Activated CD8-positive, alpha-beta T cell treated with anti-CD3 and anti-CD28 coated beads for 36 hours (primary cell): ENCODE data around the gene SPSB3. TPM values are rescaled to one million over a fixed set of nuclear protein-coding genes. Genes with fewer than 3 reads are reported as not detected.

Source experiments
- ATAC-seq: fragments of 200-7000 bp; cut with Tn5 transposase; one replicate; pipeline ENCODE4 v1.10.0; 2021; ENCODE audit warnings: mild to moderate bottlenecking, moderate library complexity
- CTCF ChIA-PET: fragments of 350-600 bp; sonication (Branson Sonifier 250); formaldehyde crosslinking; loops from one replicate; lab custom pipeline; 2021; ENCODE audit warnings: antibody characterized with exemption; lab: Charles Lee
- POLR2A ChIA-PET: fragments of 350-600 bp; sonication (Branson Sonifier 250); formaldehyde crosslinking; loops from one replicate; lab custom pipeline; 2021; ENCODE audit warnings: antibody characterized with exemption; lab: Charles Lee
- DNase-seq: peaks from one replicate; pipeline ENCODE4 v3.0.0-alpha.2; 2020
- H3K27ac Mint-ChIP-seq: one replicate; pipeline ENCODE4 v1.8.0; 2021; ENCODE audit warnings: mild to moderate bottlenecking, mixed read lengths
- H3K27me3 Mint-ChIP-seq: one replicate; pipeline ENCODE4 v1.8.0; 2021; ENCODE audit warnings: mixed read lengths
- H3K36me3 Mint-ChIP-seq: one replicate; pipeline ENCODE4 v1.8.0; 2021; ENCODE audit warnings: low read depth, mixed read lengths
- H3K4me1 Mint-ChIP-seq: one replicate; pipeline ENCODE4 v1.8.0; 2021; ENCODE audit warnings: low read depth, mixed read lengths
- H3K4me3 Mint-ChIP-seq: one replicate; pipeline ENCODE4 v1.8.0; 2021; ENCODE audit warnings: mild to moderate bottlenecking, moderate library complexity, mixed read lengths
- H3K9me3 Mint-ChIP-seq: one replicate; pipeline ENCODE4 v1.8.0; 2021; ENCODE audit warnings: mixed read lengths
- intact Hi-C: fragments of 100-400 bp; cut with micrococcal nuclease; formaldehyde crosslinking; loops from one replicate; pipeline ENCODE4 v1.10.0; 2022
- total RNA-seq, 2 experiments: library from RNA; stranded (reverse); gene quantifications; one replicate each; pipeline ENCODE4 v1.2.3, GENCODE V29; 2021
- TF ChIP-seq, protein P1 (sequence below): fragments of 200-600 bp; IDR thresholded peaks from one replicate; pipeline ENCODE4 v1.8.0; 2022; ENCODE audit warnings: antibody characterized with exemption, mild to moderate bottlenecking

Gene SPSB3
- total RNA-seq, 2 experiments from 2014 or later = 14.4 to 15.2 TPM

DNA sequence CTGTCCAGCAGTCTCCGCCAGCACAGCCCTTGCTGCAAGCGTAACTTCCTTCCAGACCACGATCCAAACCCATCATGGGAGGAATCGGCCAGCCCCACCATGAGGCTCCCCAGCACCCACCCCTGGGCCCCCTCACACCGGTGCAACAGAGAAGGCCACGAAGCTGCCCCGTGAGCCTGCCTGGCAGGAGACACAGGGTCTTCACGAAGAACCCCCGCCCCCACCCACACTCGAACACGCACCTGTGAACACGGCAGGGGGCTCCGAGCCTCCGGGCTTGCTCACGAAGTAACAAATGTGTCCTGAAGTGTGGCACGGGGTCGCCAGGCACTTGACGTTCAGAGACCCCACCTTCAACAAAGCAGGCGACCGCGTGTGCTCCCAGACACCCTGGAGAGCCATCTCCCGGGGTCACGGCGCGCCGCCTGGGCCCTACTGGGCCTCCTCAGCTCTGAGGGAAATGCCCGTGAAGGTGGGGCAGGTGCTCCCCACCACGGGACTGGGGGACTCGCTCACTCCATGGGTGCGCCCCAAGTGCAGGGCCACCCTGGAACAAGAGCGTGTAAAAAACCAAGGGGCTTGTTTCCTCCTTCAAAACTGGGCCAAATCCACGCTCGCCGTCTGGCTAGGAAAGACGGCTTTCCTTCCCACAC, 36.6 kb upstream of the SPSB3 start:
- Mint-ChIP-seq H3K4me3 (no peak overlapping the region), H3K27ac (no peak overlapping the region), H3K4me1 (peaks cover 3% of the 10 kb centered on the region), H3K9me3 (no peaks in the 10 kb centered on the region), H3K36me3 (peaks cover 12% of the 10 kb centered on the region), H3K27me3 (no peaks in the 10 kb centered on the region)
- TF ChIP-seq, protein P1, sequence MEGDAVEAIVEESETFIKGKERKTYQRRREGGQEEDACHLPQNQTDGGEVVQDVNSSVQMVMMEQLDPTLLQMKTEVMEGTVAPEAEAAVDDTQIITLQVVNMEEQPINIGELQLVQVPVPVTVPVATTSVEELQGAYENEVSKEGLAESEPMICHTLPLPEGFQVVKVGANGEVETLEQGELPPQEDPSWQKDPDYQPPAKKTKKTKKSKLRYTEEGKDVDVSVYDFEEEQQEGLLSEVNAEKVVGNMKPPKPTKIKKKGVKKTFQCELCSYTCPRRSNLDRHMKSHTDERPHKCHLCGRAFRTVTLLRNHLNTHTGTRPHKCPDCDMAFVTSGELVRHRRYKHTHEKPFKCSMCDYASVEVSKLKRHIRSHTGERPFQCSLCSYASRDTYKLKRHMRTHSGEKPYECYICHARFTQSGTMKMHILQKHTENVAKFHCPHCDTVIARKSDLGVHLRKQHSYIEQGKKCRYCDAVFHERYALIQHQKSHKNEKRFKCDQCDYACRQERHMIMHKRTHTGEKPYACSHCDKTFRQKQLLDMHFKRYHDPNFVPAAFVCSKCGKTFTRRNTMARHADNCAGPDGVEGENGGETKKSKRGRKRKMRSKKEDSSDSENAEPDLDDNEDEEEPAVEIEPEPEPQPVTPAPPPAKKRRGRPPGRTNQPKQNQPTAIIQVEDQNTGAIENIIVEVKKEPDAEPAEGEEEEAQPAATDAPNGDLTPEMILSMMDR = no peak
- DNase-seq = no peak
- CTCF ChIA-PET = no interaction called here
- POLR2A ChIA-PET = no interaction called here
- intact Hi-C loops = no loop called here
- no peak for ATAC-seq

GRCh38 chr16:1818204-1818872, 36.0 kb upstream of the SPSB3 start:
- H3K36me3 Mint-ChIP-seq = peaks cover 16% of the 10 kb centered on the region
- no peaks in the 10 kb centered on the region for H3K27me3 Mint-ChIP-seq
- H3K4me3 Mint-ChIP-seq = no peak overlapping the region
- no peaks in the 10 kb centered on the region for H3K9me3 Mint-ChIP-seq
- TF ChIP-seq, protein P1 = no peak
- H3K27ac Mint-ChIP-seq = no peak overlapping the region
- no peak for DNase-seq
- ChIA-PET CTCF (no interaction called here), POLR2A (no interaction called here)
- ATAC-seq = no peak
- H3K4me1 Mint-ChIP-seq = peaks cover 4% of the 10 kb centered on the region
- intact Hi-C loops = no loop called here

DNA sequence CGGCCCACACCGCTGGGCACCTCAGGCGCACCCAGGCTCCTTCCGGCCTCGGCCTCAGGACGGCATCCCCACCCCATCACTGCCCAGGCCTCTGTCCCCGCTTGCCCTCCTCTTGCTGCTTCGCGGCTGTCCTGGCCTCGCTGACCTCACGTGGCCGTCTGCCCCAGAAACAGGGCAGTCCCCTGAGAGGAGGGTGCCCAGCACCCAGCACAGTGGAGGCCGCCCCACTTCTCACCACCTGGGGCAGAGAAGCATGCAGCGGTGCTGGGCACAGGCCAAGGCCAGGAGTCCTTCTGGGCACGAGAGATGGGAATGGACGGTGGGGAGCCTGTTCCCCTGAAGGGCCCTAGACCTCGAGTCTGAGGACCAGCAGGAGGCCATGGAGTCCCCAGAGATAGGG, 35.3 kb upstream of the SPSB3 start:
- TF ChIP-seq, protein P1 = no peak
- H3K4me1 Mint-ChIP-seq = peaks cover 10% of the 10 kb centered on the region
- no peak for ATAC-seq
- no peaks in the 10 kb centered on the region for H3K9me3 Mint-ChIP-seq
- CTCF ChIA-PET = no interaction called here
- no peak for DNase-seq
- no peak overlapping the region for H3K4me3 Mint-ChIP-seq
- POLR2A ChIA-PET = no interaction called here
- H3K36me3 Mint-ChIP-seq = peaks cover 17% of the 10 kb centered on the region
- no peak overlapping the region for H3K27ac Mint-ChIP-seq
- no peaks in the 10 kb centered on the region for H3K27me3 Mint-ChIP-seq
- intact Hi-C loops = no loop called here

GRCh38 chr16:1817276-1817589, 34.9 kb upstream of the SPSB3 start:
- Mint-ChIP-seq H3K4me1 (peaks cover 13% of the 10 kb centered on the region), H3K4me3 (no peak overlapping the region), H3K9me3 (no peaks in the 10 kb centered on the region), H3K27me3 (no peaks in the 10 kb centered on the region), H3K36me3 (peaks cover 17% of the 10 kb centered on the region), H3K27ac (no peak overlapping the region)
- intact Hi-C loops = no loop called here
- CTCF ChIA-PET = no interaction called here
- TF ChIP-seq, protein P1 = no peak
- POLR2A ChIA-PET = no interaction called here
- ATAC-seq (no peak), DNase-seq (no peak)

DNA sequence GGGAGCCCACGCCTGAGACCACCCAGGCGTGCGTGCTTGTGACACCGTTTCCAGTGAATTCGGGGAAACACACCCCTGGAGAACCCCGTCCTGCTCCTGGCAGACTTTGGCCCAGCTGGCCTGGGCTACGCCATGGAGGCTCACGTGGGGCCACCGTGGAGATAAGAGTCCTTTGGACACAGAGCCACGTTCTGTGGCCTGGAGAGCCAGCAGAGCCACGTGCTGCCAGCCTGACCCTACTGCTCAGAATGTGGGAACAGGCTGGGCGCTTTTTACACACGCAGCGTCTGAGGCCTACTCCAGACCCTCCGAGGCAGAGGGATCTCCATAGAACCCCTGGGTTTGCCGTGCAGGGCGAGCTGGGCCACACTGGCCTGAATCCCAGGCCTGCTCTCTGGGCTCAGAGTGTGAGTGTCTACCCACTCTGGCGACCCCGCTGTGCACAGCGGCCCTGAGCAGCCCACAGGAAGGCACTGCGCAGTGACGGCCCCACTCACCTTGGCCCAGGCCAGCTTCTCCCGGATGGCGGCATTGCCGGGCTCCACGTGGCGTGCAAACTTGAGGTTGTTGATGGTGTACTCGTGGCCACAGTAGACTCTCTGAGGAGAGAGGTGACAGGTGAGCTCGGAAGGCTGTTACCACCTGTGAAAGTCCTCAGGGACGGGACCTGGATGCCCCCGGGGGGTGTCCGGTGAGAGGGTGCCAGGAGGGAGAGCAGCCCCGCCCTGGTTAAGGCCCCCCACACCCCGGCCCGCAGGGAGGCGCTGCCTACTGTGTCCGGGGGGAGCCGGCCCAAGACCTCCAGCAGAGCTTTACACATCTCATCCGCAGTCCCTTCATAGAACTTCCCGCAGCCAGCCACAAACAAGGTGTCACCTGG, 34.3 kb upstream of the SPSB3 start:
- H3K4me3 Mint-ChIP-seq = no peak overlapping the region
- no peaks in the 10 kb centered on the region for H3K9me3 Mint-ChIP-seq
- ChIA-PET CTCF (no interaction called here), POLR2A (no interaction called here)
- intact Hi-C loops = no loop called here
- H3K36me3 Mint-ChIP-seq = peaks cover 17% of the 10 kb centered on the region
- H3K4me1 Mint-ChIP-seq = peaks cover 13% of the 10 kb centered on the region
- no peak for ATAC-seq
- no peak overlapping the region for H3K27ac Mint-ChIP-seq
- DNase-seq = no peak
- H3K27me3 Mint-ChIP-seq = no peaks in the 10 kb centered on the region
- TF ChIP-seq, protein P1 = no peak
